HEK293T (cell line): ENCODE measurements around the gene RNF225.

ENCODE experiments used
- CTCF ChIA-PET: fragments of 350-600 bp; formaldehyde crosslinking; extraction: SDS; loops from one replicate; lab custom pipeline; 2021; ENCODE audit warnings: antibody characterized with exemption, inconsistent platforms; lab: Yijun Ruan, JAX
- POLR2A ChIA-PET: fragments of 350-600 bp; formaldehyde crosslinking; extraction: SDS; loops from one replicate; lab custom pipeline; 2020; ENCODE audit warnings: antibody characterized with exemption, inconsistent platforms; lab: Yijun Ruan, JAX
- DNase-seq: peaks from one replicate; pipeline ENCODE4 v3.0.0; 2012; ENCODE audit warnings: mixed read lengths; ENCODE audit errors: extremely low spot score
- ARNT ChIP-seq: fragments of 450-650 bp; IDR thresholded peaks from 2 replicates; pipeline ENCODE4 v1.6.1; 2017; ENCODE audit warnings: mild to moderate bottlenecking
- BHLHE40 ChIP-seq: fragments of 450-650 bp; IDR thresholded peaks from 2 replicates; pipeline ENCODE4 v1.6.1; 2016; ENCODE audit warnings: mild to moderate bottlenecking, moderate library complexity, borderline replicate concordance
- CTBP1 ChIP-seq: fragments of 450-650 bp; IDR thresholded peaks from 2 replicates; pipeline ENCODE4 v1.6.1; 2016; ENCODE audit warnings: borderline replicate concordance
- ELF4 ChIP-seq: fragments of 450-650 bp; IDR thresholded peaks from 2 replicates; pipeline ENCODE4 v1.6.1; 2017; ENCODE audit warnings: antibody characterized with exemption
- FOXA1 ChIP-seq: fragments of 450-650 bp; IDR thresholded peaks from 2 replicates; pipeline ENCODE4 v1.6.1; 2016; ENCODE audit warnings: mild to moderate bottlenecking
- FOXK2 ChIP-seq: fragments of 450-650 bp; IDR thresholded peaks from 2 replicates; pipeline ENCODE4 v1.6.1; 2016; ENCODE audit warnings: mild to moderate bottlenecking
- FOXM1 ChIP-seq: fragments of 450-650 bp; IDR thresholded peaks from 2 replicates; pipeline ENCODE4 v1.6.1; 2017; ENCODE audit warnings: mild to moderate bottlenecking, borderline replicate concordance
- HDGF ChIP-seq: fragments of 450-650 bp; IDR thresholded peaks from 2 replicates; pipeline ENCODE4 v1.6.1; 2017; ENCODE audit warnings: antibody characterized with exemption, borderline replicate concordance
- L3MBTL2 ChIP-seq: fragments of 450-650 bp; conservative IDR thresholded peaks from 2 replicates; pipeline ENCODE4 v1.6.1; 2016; ENCODE audit warnings: mild to moderate bottlenecking
- LEF1 ChIP-seq: fragments of 450-650 bp; IDR thresholded peaks from 2 replicates; pipeline ENCODE4 v1.6.1; 2017; ENCODE audit warnings: mild to moderate bottlenecking, borderline replicate concordance
- NFRKB ChIP-seq: fragments of 450-650 bp; IDR thresholded peaks from 2 replicates; pipeline ENCODE4 v1.6.1; 2016; ENCODE audit warnings: mild to moderate bottlenecking, moderate library complexity
- SP1 ChIP-seq: fragments of 450-650 bp; IDR thresholded peaks from 2 replicates; pipeline ENCODE4 v1.6.1; 2017
- SUZ12 ChIP-seq: fragments of 450-650 bp; IDR thresholded peaks from 2 replicates; pipeline ENCODE4 v1.6.1; 2016; ENCODE audit warnings: mild to moderate bottlenecking
- TARDBP ChIP-seq: fragments of 450-650 bp; IDR thresholded peaks from 2 replicates; pipeline ENCODE4 v1.6.1; 2016
- ZNF384 ChIP-seq: fragments of 450-650 bp; IDR thresholded peaks from 2 replicates; pipeline ENCODE4 v1.6.1; 2016
- TF ChIP-seq, protein P1 (sequence below): fragments of 450-650 bp; IDR thresholded peaks from 2 replicates; pipeline ENCODE4 v1.6.1; 2016

Gene RNF225

GRCh38 chr19:58408152-58409009 lies 12.9 kb downstream of the RNF225 start, which contains the start of gene ZNF584:
ZNF584 (plus strand) TSS chr19:58408649; CDS start chr19:58409148, 499 bp downstream.
- ChIA-PET CTCF (no interaction called here), POLR2A (interaction anchor here (0.5 to 2.6 kb wide), 17 partner anchors 9 to 136 kb away, joined by 3 to 17 read pairs (median 3); partner anchors contain the start of genes RPS5, TRIM28, ZBTB45 and ZNF324B)
- TF ChIP-seq FOXK2 (no peak), ELF4 (peak; percentile 58), ARNT (no peak), L3MBTL2 (peak; percentile 1; the same call in 1 of the 2 replicates), LEF1 (no peak), SUZ12 (no peak), FOXA1 (no peak), CTBP1 (no peak), TARDBP (peak; percentile 84)
- peak; percentile 91 for DNase-seq

DNA sequence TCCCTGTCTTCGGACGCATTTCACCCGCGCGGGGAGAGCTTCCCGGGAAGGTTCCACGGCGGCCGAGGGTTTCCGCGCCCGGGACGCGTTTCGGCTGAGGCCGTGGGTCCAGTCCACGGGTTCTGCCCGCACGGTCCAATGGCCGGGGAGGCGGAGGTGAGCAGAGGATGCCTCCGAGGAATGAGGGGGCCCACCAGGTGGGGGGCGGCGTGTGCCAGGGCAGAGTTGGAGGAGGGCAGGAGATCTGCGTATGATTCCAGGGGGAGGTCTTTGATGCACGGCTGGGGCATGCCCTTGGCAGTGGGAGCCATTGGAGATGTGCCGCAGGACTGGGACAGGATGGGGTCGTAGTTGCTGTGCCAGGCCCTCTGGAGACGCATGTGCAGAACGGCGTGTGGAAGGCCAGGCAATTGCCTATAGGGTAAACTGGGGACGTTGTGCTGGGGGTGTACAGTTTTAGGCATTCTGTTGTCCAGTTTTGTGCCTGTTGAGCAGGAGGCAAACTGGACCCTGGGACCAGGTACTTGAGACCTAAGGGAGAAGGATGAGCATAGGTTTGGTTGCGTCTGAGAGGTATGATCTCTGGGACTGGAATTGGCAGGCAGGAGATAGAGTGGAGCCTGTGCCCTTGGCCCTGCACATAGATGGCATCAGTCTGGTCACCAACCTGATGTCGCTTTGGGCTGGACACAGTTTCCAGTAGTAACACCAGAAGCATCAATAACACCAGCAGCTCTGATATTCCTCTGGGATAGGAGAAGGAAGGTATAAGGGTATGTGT lies 13.7 kb downstream of the RNF225 start:
- ChIA-PET CTCF (no interaction called here), POLR2A (interaction anchor here (0.6 to 2.6 kb wide), 15 partner anchors 8 to 130 kb away, joined by 3 to 17 read pairs (median 3); partner anchors contain the start of genes RPS5, ZBTB45, ZNF324B and ZNF497)
- no peak for DNase-seq
- no peak for TF ChIP-seq SP1
- no peak for TF ChIP-seq SUZ12
- TF ChIP-seq CTBP1: no peak
- no peak for TF ChIP-seq FOXM1
- no peak for TF ChIP-seq LEF1
- no peak for TF ChIP-seq BHLHE40
- TF ChIP-seq L3MBTL2: no peak
- TF ChIP-seq FOXA1: no peak
- no peak for TF ChIP-seq ZNF384
- no peak for TF ChIP-seq ARNT
- TF ChIP-seq ELF4: no peak

DNA sequence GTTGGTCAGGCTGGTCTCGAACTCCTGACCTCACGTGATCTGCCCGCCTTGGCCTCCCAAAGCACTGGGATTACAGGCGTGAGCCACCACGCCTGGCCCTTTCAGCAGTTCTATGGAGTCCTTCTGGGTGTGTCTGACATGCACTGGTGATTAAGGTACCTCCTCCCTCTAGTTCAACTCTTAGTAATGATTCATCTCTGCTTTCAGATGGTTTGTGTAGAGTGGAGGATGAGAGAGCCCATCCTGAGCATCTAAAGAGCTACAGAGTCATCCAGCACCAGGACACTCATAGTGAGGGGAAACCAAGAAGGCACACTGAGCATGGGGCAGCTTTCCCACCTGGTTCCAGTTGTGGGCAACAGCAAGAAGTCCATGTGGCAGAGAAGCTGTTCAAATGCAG lies 21.1 kb downstream of the RNF225 start:
- ChIA-PET CTCF (no interaction called here), POLR2A (no interaction called here)
- no peak for TF ChIP-seq CTBP1
- no peak for TF ChIP-seq ARNT
- no peak for TF ChIP-seq NFRKB
- TF ChIP-seq SP1: no peak
- TF ChIP-seq, protein P1, sequence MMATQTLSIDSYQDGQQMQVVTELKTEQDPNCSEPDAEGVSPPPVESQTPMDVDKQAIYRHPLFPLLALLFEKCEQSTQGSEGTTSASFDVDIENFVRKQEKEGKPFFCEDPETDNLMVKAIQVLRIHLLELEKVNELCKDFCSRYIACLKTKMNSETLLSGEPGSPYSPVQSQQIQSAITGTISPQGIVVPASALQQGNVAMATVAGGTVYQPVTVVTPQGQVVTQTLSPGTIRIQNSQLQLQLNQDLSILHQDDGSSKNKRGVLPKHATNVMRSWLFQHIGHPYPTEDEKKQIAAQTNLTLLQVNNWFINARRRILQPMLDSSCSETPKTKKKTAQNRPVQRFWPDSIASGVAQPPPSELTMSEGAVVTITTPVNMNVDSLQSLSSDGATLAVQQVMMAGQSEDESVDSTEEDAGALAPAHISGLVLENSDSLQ: no peak
- no peak for DNase-seq

- POLR2A ChIA-PET: interaction anchor here (1.5 kb wide), 1 partner anchor 9 kb away, joined by 6 read pairs; the partner anchor contains the start of gene ZNF584
- TF ChIP-seq HDGF: no peak
- no peak for TF ChIP-seq ELF4
- DNase-seq: no peak
- CTCF ChIA-PET: no interaction called here
These were observed 21.6 kb downstream of the RNF225 start for GRCh38 chr19:58417071-58417470.

- ChIA-PET CTCF (no interaction called here), POLR2A (no interaction called here)
- TF ChIP-seq TARDBP: no peak
- TF ChIP-seq LEF1: no peak
- no peak for TF ChIP-seq FOXM1
- no peak for TF ChIP-seq CTBP1
- no peak for TF ChIP-seq BHLHE40
- no peak for TF ChIP-seq SP1
- TF ChIP-seq ARNT: no peak
- TF ChIP-seq HDGF: no peak
- no peak for TF ChIP-seq SUZ12
- no peak for TF ChIP-seq FOXA1
- DNase-seq: no peak
These were observed 33.2 kb downstream of the RNF225 start for GRCh38 chr19:58428617-58429016.

- no peak for DNase-seq
- ChIA-PET CTCF (no interaction called here), POLR2A (interaction anchor here (0.6 kb wide), 1 partner anchor 13 kb away, joined by 3 read pairs; no protein-coding TSS in a partner anchor)
- no peak for TF ChIP-seq L3MBTL2
- TF ChIP-seq, protein P1: peak; percentile 19; the same call in 1 of the 2 replicates
These were observed 34.3 kb downstream of the RNF225 start for GRCh38 chr19:58429745-58430144.
